ENCODE measurements around the gene CTDSPL.

The CTDSPL gene

DNA sequence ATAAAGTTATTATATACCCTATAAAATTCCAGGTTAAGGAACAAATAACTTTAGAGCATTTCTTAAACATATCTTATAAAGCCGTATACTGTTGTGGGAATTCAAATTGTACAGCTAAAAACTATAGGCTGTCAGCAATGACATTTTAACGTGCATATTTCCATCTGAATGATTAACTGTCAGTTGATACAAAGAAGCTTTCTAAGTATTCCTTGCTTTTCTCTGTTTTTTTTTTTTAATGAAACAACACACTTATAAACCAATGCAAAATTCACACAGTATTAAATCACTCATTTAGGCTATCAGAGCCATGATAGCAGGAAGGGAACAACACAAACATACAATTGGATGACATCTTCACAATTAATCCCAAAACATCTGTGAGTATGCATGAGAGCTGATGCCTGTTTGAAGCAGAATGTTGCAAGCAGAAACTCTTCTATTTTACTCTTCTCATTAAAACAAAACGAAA, 61.9 kb downstream of the CTDSPL start:
- TF ChIP-seq GATA1 (IDR thresholded peaks at IDR 0.05; ENCODE audit: low read depth, low read length) (no peak), POLR2A (IDR thresholded peaks at IDR 0.05; ENCODE audit: low read length) (no peak)
- no peak for DNase-seq

GRCh38 chr3:37924453-37924852, 62.8 kb downstream of the CTDSPL start:
- TF ChIP-seq POLR2A (IDR thresholded peaks at IDR 0.05; ENCODE audit: low read length), result no peak
- TF ChIP-seq GATA1 (IDR thresholded peaks at IDR 0.05; ENCODE audit: low read depth, low read length), result no peak

GRCh38 chr3:37925157-37925556, 63.5 kb downstream of the CTDSPL start:
- no peak for TF ChIP-seq GATA1 (IDR thresholded peaks at IDR 0.05; ENCODE audit: low read depth, low read length)
- no peak for TF ChIP-seq POLR2A (IDR thresholded peaks at IDR 0.05; ENCODE audit: low read length)
- no peak for DNase-seq

More at GRCh38 chr3:37924453-37924852, 62.8 kb downstream of the CTDSPL start:
- no peak for DNase-seq

DNA sequence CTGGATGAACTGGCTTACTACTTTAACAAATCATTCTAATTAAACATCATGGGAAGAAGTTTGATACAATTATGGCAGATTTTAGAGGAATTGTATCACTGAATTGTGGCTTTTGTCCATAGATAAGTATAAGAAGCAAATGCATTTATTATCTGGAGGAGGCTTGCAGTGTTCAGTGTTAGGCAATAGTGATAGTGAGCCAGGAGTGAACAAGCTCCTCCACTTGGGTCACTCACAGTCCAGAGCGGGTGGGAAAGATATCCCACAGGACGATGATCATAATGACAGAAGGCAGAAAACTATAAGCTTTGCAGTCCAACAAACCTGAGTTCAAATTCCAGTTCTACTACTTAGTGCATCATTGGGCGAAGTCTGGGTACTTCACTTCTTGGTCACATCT, 64.9 kb downstream of the CTDSPL start:
- TF ChIP-seq POLR2A (IDR thresholded peaks at IDR 0.05; ENCODE audit: low read length), result no peak
- TF ChIP-seq GATA1 (IDR thresholded peaks at IDR 0.05; ENCODE audit: low read depth, low read length), result no peak
- no peak for DNase-seq

DNA sequence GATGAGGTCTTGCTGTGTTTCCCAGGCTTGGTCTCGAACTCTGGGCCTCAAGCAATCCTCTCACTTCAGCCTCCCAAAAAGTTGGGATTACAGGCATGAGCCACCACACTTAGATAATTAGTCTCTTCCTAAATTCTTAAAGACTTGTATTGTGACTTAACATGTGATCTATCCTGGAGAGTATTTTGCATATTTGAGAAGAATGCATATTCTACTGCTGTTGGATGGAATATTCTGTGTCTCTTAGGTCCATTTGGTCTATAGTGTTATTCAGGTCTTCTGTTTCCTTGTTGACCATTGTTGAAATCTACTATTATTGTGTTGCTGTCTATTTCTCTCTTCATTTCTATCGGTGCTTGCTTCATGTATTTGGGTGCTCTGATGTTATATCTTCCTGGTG, 68.8 kb downstream of the CTDSPL start:
- no peak for DNase-seq
- TF ChIP-seq POLR2A (IDR thresholded peaks at IDR 0.05; ENCODE audit: low read length) (no peak), GATA1 (IDR thresholded peaks at IDR 0.05; ENCODE audit: low read depth, low read length) (no peak)

- TF ChIP-seq POLR2A (IDR thresholded peaks at IDR 0.05; ENCODE audit: low read length) (no peak), GATA1 (IDR thresholded peaks at IDR 0.05; ENCODE audit: low read depth, low read length) (no peak)
- DNase-seq, result no peak
Measured at GRCh38 chr3:37932505-37932904, 70.8 kb downstream of the CTDSPL start.

- no peak for DNase-seq
- TF ChIP-seq POLR2A (IDR thresholded peaks at IDR 0.05; ENCODE audit: low read length), result no peak
- TF ChIP-seq GATA1 (IDR thresholded peaks at IDR 0.05; ENCODE audit: low read depth, low read length), result no peak
Measured at GRCh38 chr3:37934631-37935289, 73.1 kb downstream of the CTDSPL start.

GRCh38 chr3:37935290-37935668, 73.6 kb downstream of the CTDSPL start:
- no peak for TF ChIP-seq GATA1 (IDR thresholded peaks at IDR 0.05; ENCODE audit: low read depth, low read length)
- DNase-seq, result no peak

DNA sequence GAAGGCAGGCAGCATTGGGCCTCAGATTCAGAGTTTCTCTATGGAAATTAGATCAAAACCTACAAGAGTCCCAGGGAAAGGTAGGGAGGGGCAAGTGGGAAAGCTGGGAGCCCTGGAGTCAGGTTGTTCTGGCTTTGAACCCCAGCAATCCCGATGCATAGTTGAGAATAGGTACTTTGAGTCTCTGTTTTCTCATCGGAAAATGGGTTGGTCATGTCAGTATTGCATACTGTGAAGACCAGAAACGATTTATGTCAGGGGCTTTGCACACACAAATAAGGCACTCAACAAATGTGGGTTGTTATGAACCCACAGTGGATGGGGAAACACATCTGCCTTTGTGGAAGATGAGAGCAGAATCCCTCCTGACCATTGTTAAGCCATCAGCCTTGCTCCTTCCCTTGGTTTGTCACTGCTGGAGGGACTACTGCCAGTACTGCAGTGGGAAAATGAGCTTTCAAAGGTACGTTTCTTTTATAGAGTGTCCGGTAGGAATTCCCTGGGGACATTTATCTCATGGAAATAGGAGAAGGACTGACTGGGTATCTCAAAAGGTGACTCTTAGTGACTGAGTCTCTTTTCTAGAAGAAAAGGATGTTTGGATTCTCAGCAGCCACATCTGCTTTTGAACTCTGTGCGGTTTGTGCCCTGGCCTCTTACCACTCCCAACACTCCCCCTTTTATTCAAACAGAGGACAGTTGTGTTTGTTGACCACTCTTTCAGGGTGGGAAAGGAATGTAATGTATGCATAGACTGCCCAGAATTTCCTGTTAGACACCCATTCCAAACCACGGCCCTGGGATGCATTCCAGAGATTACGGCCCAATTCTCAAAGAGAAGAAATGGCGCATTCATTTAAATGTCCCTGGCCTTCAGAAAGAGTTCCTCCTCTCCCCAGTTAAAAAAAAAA, 74.3 kb downstream of the CTDSPL start:
- no peak for DNase-seq
- TF ChIP-seq GATA1 (IDR thresholded peaks at IDR 0.05; ENCODE audit: low read depth, low read length) (no peak), POLR2A (IDR thresholded peaks at IDR 0.05; ENCODE audit: low read length) (no peak)

DNA sequence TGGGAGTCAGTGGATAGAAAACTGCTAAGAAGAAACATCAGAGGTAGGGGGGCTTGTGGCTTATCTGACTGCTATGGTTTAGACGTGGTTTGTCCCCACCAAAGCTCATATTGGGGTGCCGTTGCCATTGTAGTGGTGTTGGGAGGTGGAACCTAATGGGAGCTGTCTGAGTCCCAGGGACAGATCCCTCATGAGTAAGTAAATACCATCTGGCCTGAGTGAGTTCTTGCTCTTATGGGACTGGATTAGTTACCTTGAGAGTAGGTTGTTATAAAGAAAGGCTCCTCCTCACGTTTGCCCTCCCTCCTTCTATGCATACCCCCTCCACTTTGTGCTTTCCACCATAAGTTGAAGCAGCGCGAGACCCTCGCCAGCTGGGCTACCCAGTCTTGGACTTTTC, 75.5 kb downstream of the CTDSPL start:
- TF ChIP-seq GATA1 (IDR thresholded peaks at IDR 0.05; ENCODE audit: low read depth, low read length) (no peak), POLR2A (IDR thresholded peaks at IDR 0.05; ENCODE audit: low read length) (no peak)
- DNase-seq, result no peak

GRCh38 chr3:37938011-37938410, 76.3 kb downstream of the CTDSPL start:
- TF ChIP-seq POLR2A (IDR thresholded peaks at IDR 0.05; ENCODE audit: low read length), result no peak
- no peak for TF ChIP-seq GATA1 (IDR thresholded peaks at IDR 0.05; ENCODE audit: low read depth, low read length)
- DNase-seq, result no peak

- TF ChIP-seq GATA1 (IDR thresholded peaks at IDR 0.05; ENCODE audit: low read depth, low read length) (no peak), POLR2A (IDR thresholded peaks at IDR 0.05; ENCODE audit: low read length) (no peak)
- no peak for DNase-seq
Measured at GRCh38 chr3:37940242-37940908, 78.7 kb downstream of the CTDSPL start.

DNA sequence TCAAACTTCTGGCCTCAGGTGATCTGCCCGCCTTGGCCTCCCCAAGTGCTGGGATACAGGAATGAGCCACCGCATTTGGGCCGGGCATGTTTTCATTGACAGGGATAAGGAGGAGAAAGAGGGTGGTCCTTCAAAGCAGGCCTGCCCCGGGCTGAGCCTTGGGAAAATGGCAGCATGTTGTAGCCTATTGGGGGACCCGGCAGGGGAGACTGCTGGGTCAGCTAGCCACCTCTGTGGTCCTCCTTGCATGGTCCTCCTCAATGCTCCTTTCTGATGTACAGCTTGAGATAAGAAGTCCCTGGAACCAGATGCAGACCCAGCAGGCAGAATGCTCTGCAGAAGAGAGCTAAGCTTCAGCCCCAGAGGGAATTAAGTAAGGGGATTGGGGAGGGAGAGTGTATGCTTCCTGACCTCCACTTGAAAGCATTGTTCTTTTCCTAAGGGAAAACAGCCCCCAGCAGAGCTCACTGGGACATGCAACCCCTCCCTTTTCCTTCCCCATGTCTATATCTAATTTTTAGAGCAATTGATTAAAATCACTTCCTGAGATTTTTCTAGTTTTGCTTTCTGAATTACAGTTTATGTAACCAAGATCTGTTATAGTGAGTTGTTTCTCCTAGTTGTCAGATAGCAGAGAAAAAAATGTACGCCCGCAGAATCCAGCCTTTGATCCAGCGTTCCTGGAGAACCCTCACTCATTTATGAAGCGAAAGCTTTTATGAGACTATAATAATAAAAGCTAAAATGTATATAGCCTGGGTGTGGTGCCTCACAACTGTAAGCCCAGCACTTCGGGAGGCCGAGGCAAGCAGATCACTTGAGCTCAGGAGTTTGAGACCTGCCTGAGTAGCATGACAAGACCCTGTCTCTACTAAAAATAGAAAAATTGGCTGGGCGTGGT, 80.2 kb downstream of the CTDSPL start:
- DNase-seq, result no peak

More for the DNA sequence above, 80.2 kb downstream of the CTDSPL start:
- TF ChIP-seq POLR2A (IDR thresholded peaks at IDR 0.05; ENCODE audit: low read length), result no peak
- TF ChIP-seq GATA1 (IDR thresholded peaks at IDR 0.05; ENCODE audit: low read depth, low read length), result no peak
